Activated CD8-positive, alpha-beta memory T cell treated with anti-CD3 and anti-CD28 coated beads for 48 hours (primary cell): Measurements from ENCODE around the gene NR3C2.

ENCODE experiments used
- DNase-seq, 3 experiments: peaks; one replicate each; pipeline ENCODE4 v3.0.0-alpha.2; 2020; ENCODE audit warnings: low read depth in 2 of 3, low spot score in 2 of 3

NR3C2 gene

GRCh38 chr4:148435654-148436406 lies 6.4 kb downstream of the NR3C2 start:
- DNase-seq, result no peak

GRCh38 chr4:148434075-148434773 lies 8.0 kb downstream of the NR3C2 start:
- no peak for DNase-seq

GRCh38 chr4:148431401-148431800 lies 10.8 kb downstream of the NR3C2 start:
- no peak for DNase-seq

- DNase-seq, result no peak
Measured at GRCh38 chr4:148430854-148431253, 11.4 kb downstream of the NR3C2 start.

GRCh38 chr4:148429206-148429605 lies 13.0 kb downstream of the NR3C2 start:
- DNase-seq, result no peak

- DNase-seq, result no peak
Measured at GRCh38 chr4:148426643-148427042, 15.6 kb downstream of the NR3C2 start.

- DNase-seq, result no peak
Measured at GRCh38 chr4:148425327-148426110, 16.7 kb downstream of the NR3C2 start.

GRCh38 chr4:148420397-148420796 lies 21.8 kb downstream of the NR3C2 start:
- DNase-seq, result no peak

GRCh38 chr4:148415500-148415899 lies 26.7 kb downstream of the NR3C2 start:
- no peak for DNase-seq

- DNase-seq, result no peak
Measured at GRCh38 chr4:148412460-148412994, 29.7 kb downstream of the NR3C2 start.

GRCh38 chr4:148405161-148405893 lies 36.9 kb downstream of the NR3C2 start:
- no peak for DNase-seq

GRCh38 chr4:148398988-148399387 lies 43.2 kb downstream of the NR3C2 start:
- no peak for DNase-seq

GRCh38 chr4:148397771-148398170 lies 44.4 kb downstream of the NR3C2 start:
- DNase-seq, result no peak

- no peak for DNase-seq
Measured at GRCh38 chr4:148396986-148397673, 45.1 kb downstream of the NR3C2 start.

- DNase-seq, result no peak
Measured at GRCh38 chr4:148395771-148396170, 46.4 kb downstream of the NR3C2 start.

GRCh38 chr4:148391056-148391455 lies 51.2 kb downstream of the NR3C2 start:
- DNase-seq, result no peak

GRCh38 chr4:148390311-148390710 lies 51.9 kb downstream of the NR3C2 start:
- DNase-seq, result no peak

GRCh38 chr4:148380291-148380690 lies 61.9 kb downstream of the NR3C2 start:
- no peak for DNase-seq

GRCh38 chr4:148376151-148376550 lies 66.1 kb downstream of the NR3C2 start:
- no peak for DNase-seq

- no peak for DNase-seq
Measured at GRCh38 chr4:148375584-148375983, 66.6 kb downstream of the NR3C2 start.
